ELF-1 (cell line): ENCODE data around the gene RGS10.
"Not testable (repeated sequence)": the region's sequence is repeated elsewhere in the genome, so short reads cannot be mapped to it uniquely, and the experiment has no call there.

ENCODE experiments used
- DNase-seq: peaks from one replicate; pipeline ENCODE4 v3.0.0-alpha.2; 2016; ENCODE audit warnings: low read depth, low spot score

The RGS10 gene

DNA sequence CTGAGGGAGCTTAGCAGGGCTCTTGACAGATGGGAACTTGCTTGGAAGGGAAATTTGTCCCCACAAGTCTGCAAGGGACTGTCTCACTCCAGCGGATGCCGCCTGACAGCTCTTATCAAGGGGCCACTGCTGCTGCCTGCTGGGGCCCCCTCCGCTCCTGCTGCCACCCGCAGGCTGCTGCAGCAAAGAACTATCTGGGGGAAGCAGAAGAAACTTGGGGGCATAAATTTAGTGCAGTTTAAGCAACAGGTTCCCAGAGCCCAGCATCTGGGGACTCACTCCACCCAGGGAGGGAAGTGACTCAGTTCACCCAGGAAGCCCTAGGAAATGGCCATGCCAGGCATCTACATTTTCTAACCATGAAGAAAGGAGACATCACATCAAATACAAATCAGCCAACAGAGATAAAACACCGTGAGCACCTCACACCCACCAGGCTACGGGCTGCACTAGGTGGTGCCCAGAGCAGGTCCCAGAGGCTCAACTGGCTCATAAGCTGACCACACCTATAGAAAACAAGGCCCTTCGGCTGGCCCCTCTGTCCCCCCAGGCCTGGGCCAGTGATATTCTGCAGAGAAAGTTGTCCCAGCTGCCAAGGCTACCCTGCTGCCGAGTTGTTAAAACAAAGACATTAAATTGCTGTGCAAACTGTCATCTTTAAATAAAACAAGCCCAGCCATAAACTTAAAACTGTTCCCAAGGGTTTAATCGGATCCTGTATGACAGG lies 3.7 kb downstream of the RGS10 start:
- no peak for DNase-seq

DNA sequence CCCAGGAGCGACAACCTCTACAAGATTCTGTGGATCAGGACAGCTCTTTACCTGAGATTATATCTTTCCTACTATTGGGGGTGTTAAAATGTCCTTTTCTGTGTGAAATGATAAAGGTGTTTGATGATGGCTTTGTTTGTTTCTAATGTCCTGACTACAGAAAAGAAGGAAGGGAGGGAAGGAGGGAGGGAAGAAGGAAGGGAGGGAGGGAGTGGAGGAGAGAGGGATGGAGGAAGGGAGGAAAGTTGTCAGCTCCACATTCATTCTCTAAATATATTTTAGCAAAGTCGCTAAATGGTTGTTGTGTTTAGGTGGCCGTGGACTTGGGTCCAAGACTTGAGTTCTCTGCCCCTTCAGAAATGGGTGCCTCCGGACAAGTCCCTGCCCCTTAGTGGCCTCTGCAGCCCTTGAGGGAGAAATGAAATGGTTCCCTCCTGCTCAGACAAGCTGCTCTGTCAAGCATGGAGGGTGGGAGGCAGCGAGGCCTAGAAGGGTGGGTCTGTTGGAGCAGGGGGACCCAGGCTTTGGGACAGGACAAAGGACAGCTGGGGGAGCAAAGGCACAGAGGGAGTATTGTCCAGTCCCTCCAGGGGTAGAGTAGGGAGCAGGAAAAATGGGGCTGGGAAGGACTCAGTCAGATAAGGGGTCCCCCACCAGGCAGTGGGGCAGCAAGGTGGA lies 4.4 kb downstream of the RGS10 start:
- no peak for DNase-seq

GRCh38 chr10:119536508-119537025 lies 6.0 kb downstream of the RGS10 start:
- DNase-seq, result no peak

DNA sequence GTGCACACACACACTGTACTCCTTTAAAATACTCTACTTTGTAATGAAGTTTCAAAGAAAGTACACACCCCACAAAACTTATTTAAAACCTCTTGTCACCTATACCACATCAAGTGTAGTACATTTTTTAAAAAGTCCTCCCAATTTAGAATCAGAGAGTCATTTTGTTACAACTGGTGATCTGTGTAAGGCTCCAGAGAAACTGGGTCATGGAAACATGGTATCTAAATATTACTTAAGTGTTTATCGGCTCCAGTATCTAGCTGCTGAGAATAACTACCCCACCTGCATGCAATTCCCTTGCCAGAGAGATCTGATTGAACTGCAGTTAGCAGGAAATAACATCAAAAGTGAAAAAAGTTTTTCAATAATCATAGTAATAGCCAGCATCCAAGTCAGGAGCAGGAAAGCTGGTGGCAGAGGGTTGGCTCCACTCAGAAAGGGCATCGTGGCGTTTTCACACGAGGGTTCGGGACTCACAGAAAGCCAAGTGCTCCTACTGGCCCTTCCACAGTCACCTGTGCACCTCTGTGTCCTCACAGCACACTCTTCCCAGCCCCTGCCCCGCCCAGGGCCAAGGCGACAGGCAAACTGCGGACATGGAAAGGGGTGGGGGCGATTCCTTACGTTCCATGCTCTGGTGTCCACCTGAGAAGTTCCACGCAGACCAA lies 6.5 kb downstream of the RGS10 start:
- no peak for DNase-seq

DNA sequence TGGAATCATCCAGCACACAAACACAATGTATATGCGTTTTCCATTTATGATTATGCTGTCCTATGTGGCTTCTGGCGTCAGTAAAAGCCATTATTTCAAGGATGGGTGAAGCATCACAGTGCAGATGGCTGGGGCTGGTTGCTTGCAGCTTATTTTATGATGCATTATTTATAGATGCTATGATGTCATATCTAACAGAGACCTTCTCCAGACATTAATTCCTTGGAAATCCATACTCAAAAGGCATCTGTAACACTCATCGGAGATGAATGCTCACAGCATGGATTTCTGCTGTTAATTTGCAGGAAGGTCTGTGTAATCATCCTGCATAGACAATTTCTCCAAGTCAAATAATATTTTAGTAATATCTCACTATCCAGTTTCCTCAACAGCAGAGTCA lies 7.2 kb downstream of the RGS10 start:
- no peak for DNase-seq

GRCh38 chr10:119533473-119533872 lies 9.0 kb downstream of the RGS10 start:
- DNase-seq, result no peak

GRCh38 chr10:119532791-119533190 lies 9.7 kb downstream of the RGS10 start:
- not testable (repeated sequence) for DNase-seq

- DNase-seq, result not testable (repeated sequence)
These were observed 10.3 kb downstream of the RGS10 start for GRCh38 chr10:119532251-119532650.

GRCh38 chr10:119531067-119531466 lies 11.5 kb downstream of the RGS10 start:
- DNase-seq, result no peak

DNA sequence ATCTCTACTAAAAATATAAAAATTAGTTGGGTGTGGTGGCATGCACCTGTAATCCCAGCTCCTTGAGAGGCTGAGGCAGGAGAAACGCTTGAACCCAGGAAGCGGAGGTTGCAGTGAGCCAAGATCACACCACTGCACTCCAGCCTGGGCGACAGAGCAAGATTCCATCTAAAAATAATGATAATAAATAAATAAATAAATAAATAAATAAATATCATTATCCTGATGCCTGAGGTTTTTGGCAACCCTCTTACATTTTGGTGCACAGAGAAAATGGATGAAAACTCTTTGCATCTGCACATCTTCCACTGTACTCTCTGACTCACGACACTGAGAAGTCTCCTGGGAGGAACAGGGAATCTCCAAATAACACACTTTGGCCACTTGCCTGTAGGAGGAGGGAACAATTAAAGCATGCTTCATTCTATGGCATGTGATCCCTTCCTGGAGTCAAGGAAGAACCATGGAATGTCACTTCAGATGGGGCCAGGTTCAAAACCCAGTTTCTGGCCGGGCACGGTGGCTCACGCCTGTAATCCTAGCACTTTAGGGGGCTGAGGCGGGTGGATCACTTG lies 13.8 kb downstream of the RGS10 start:
- not testable (repeated sequence) for DNase-seq

DNA sequence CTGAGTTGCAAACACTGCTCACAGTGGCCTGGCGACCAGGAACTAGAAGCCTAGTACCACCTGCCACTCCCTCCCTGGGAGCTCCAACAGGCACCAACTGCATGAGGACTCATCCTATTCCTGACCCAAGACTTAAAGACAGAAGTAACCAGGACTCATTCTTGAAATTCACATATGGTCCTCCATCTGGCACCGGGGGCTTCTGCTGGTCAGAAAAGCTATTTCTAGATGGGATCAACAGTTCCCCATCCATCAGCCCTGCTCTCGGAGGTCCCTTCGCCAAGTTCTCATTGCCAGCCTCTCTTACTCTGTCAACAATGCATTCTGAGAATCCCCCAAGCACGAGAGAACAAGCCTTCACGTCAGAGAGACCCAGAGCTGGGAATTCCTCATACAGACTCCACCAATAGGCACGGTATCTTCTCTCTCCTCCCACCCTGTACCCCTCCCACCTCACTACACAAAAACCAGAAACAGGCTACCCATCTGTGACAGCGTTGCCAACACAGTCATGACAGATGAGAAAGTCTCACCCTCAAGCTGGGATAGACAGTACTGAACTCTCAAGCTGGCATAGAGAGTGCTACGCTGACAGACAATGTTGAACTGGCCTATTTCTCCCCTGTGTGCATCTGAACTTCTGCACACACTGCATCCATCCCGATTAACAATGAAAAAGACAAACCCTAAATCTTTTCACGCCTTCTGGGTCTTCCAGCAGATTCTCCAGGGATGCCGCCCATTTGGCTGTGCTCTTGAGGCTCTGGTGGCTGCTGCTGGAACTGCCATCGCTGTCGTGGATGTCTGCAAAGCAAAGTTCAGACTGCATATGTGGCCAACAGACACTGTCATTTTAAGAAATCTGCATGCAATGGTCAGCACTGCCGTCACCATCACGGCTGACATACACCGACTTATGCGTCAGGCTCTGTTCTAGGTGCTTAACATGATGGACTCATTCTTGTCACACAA lies 15.6 kb downstream of the RGS10 start:
- DNase-seq, result no peak

DNA sequence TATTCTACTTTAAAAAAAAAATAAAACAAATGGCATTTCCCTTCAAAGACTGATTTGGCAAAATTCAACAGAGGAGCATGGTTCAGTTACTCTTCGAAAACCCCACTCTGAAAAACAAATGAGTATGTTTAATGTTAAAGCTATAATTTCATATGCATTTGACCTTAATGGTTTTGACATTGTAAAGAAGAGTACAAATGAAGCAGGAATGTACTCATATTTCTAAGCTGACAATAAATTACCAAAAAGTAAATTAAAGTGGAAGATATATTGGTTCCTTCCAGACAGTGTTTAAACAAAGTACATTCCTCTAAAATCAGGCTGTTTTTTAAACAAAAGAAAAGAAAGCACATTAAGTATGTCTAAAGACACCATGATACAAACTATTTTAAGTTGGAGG lies 16.4 kb downstream of the RGS10 start:
- DNase-seq, result no peak

- no peak for DNase-seq
These were observed 17.4 kb downstream of the RGS10 start for GRCh38 chr10:119525116-119525515.

- DNase-seq, result no peak
These were observed 17.8 kb downstream of the RGS10 start for GRCh38 chr10:119524720-119525070.

DNA sequence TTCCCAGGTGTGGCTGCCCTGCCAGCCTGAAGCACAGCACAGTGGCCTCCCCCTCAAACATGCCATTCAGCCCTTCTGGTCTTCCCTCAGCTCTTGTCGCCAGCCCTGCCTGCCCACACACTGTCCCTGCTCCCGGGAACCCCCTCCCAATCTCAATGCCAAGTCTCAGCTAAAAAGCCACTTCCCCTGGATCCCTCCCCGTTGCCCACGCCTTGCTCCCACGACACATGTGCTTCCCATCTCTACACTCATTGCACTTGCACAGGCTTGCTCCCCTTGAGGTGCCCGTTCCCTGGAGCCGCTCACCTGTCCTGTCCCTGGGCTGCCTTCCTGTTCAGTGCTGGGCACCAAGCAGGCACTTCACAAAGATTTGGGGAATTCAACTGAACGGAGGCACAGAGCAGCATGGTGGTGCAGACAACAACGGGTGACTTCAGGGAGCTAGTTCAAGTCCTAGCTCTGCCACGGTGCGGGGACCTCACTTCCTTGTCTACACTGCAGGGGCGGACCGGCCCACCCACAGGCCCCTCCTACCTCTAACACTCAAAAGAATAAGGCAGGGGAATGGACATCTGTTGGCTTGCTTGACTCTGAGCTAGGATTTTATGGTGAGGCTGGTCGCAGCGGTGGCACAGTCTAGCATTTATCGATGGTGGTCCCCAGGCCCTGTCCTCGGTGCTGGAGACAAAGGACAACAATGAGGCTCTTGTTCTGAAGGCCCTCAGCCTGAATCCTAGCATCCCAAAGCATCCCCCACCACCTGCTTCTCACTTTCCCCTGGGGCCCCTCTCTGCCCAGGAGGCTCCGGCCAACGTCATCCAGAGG lies 18.4 kb downstream of the RGS10 start:
- DNase-seq, result no peak

DNA sequence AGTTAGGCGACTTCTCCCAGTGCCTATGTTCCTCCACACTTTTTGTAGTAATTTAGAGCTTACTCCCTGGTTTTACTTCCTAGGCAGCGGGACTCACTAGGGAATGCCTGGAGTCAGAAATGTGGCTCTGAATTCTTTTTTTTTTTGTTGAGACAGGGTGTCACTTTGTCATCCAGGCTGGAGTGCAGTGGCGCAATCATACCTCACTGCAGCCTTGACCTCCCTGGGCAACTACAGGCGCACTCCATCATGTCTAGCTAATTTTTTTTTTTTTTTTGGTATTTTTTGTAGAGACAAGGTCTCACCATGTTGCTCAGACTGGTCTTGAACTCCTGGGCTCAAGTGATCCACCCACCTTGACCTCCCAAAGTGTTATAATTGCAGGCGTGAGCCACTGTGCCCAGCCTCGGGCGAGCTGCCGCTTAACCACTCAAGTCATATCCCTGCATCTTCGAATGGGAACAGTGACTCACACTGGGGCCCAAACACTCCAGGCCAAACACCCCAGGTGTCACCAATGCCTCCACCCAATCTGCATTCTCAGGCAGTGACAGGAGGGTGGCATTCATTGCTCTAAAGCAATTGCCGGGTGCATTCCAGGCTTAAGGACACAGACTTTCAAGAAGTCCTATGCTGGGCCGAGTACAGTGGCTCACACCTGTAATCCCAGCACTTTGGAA lies 19.6 kb downstream of the RGS10 start:
- DNase-seq, result peak; percentile 34

- DNase-seq, result peak; percentile 35
These were observed 20.9 kb downstream of the RGS10 start for GRCh38 chr10:119521443-119522204.

- no peak for DNase-seq
These were observed 22.2 kb downstream of the RGS10 start for GRCh38 chr10:119520283-119520682.

DNA sequence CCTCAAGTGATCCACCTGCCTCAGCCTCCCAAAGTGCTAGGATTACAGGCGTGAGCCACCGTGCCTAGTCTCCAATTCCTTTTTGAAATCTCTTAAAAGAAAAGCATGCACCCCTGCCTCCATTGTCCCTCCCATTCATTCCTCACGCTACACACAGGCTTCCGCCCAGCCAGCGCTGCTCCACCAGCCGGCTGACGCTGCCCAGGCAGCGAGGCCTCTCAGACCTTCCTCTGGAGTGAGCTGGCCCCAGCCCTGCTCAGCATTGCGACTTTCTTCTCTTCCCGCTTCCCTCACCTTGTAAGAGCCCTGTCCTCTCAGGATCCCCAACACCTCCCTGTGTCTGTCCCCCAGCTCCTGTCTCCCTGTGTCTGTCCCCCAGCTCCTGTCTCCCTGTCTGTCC lies 23.6 kb downstream of the RGS10 start:
- DNase-seq, result peak; percentile 41
